Esophagus squamous epithelium (tissue), 5 donors: ENCODE results near the gene CAND2. TPM values are rescaled to one million over a fixed set of nuclear protein-coding genes. Genes with fewer than 3 reads are reported as not detected.

ENCODE experiments used
- DNase-seq: peaks from one replicate; lab custom pipeline; 2025; lab: John Stamatoyannopoulos, UW
- H3K27ac ChIP-seq, 4 donors: fragments of 200-600 bp; sonication (generic); one replicate each; pipeline ENCODE4 v1.5.1; 2016 to 2019; ENCODE audit warnings: mild to moderate bottlenecking in 1 of 4
- H3K27me3 ChIP-seq, 4 donors: fragments of 200-600 bp; sonication (generic); 1 replicate in 3 of 4; 2 replicates in 1 of 4; pipeline versions ENCODE4 v1.5.1 to v1.6.0; 2017 to 2021; ENCODE audit warnings: antibody characterized with exemption in 1 of 4
- H3K36me3 ChIP-seq, 3 donors: fragments of 200-600 bp; sonication (generic); one replicate each; pipeline ENCODE4 v1.5.1; 2016 to 2019
- H3K4me1 ChIP-seq, 3 donors: fragments of 200-600 bp; sonication (generic); one replicate each; pipeline ENCODE4 v1.5.1; 2017 to 2019
- H3K4me3 ChIP-seq, 4 donors: fragments of 200-600 bp; sonication (generic); 1 replicate in 3 of 4; 2 replicates in 1 of 4; pipeline ENCODE4 v1.5.1; 2016 to 2019; ENCODE audit warnings: mild to moderate bottlenecking in 2 of 4, moderate library complexity in 1 of 4
- H3K9me3 ChIP-seq, 3 donors: fragments of 200-600 bp; sonication (generic); one replicate each; pipeline ENCODE4 v1.5.1; 2016 to 2019
- CTCF ChIP-seq, 6 experiments: fragments of 450-650 bp in 4 of 6; fragments of 200-600 bp in 2 of 6; sonication (generic) in 2 of 6; IDR thresholded peaks; one replicate each; pipeline ENCODE4 v1.5.1; 2016 to 2019; ENCODE audit warnings: antibody characterized with exemption in 6 of 6, mild to moderate bottlenecking in 4 of 6, moderate library complexity in 4 of 6
- POLR2A ChIP-seq, 4 donors: fragments of 450-650 bp; IDR thresholded peaks; one replicate each; pipeline ENCODE4 v1.6.1; 2017; ENCODE audit warnings: antibody characterized with exemption in 4 of 4, mild to moderate bottlenecking in 4 of 4, moderate library complexity in 3 of 4
- WGBS, 2 donors: methylation state at CpG; one replicate each; pipeline ENCODE4 v1.1.5; 2018; 5-methylcytosine and 5-hydroxymethylcytosine counted together
- intact Hi-C: fragments of 100-400 bp; cut with DNase I; formaldehyde crosslinking; loops from one replicate; pipeline ENCODE4 v1.15.0; 2022
- total RNA-seq, 4 donors: library from RNA; depleted of rRNA; stranded (reverse); fragments of >200 nt; gene quantifications; one replicate each; pipeline ENCODE4 v1.1.0, GENCODE V29; 2016
- donor health status: DM: yes; HTN: yes; CAD: no.

CAND2 gene
- total RNA-seq, 4 donors from 2014 or later, result 0.61 to 1.7 (median 0.91) TPM

DNA sequence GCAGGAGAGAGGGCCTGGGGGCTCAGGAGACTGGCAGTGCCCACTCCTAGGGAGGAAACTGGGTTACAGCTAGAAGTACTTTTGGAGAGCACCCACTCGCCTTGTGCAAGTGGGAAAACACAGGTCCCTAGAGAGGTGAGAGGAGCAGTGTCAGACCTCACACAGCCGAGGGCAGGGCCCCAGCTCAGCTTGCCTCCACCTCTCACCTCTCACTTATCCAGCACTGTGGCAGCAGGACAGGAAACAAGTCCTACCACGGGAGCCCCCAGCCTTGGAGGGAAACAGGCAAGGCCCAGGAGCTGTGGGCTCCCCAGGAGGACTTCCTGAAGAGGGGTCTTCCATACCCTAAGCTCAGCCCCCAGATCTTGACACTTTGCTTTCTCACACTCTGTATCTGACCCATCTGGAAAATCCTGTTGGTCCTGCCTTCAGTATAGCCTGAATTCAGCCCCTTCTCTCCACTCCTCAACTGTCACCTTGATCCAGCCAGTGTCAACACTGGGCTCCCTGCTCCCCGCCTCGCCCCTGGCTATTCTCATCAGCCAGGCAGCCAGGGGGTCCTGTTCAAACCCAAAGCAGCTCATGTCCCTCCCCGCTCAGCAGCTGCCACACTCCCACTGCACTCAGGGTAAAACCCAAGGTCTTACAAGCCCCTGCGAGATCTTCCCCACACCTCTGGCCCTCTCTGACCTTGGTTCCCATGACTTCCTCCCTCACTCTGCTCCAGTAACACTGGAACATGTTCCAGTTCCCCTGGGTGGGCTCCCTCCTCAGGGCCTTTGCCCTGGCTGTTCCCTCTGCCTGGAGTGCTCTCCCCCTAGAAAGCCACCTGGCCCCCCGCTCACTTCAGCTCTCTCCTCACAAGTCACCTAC is 36.6 kb upstream of the CAND2 start:
- WGBS, 2 donors, result 64 to 70% methylated on average over 4 to 8 of the region's 8 CpGs
- TF ChIP-seq POLR2A (IDR thresholded peaks at IDR 0.05), result no peak
- TF ChIP-seq CTCF (IDR thresholded peaks at IDR 0.05), result no peak
- intact Hi-C loops, result no loop called here
- H3K4me1 ChIP-seq, result peaks cover 33 to 85% (median 40%) of the 10 kb centered on the region in 3 donors
- DNase-seq, result no peak
- no peaks in the 10 kb centered on the region for H3K27me3 ChIP-seq
- no peaks in the 10 kb centered on the region for H3K36me3 ChIP-seq
- no peaks in the 10 kb centered on the region for H3K9me3 ChIP-seq
- peak overlapping the region; percentile 92 to 98 (median 96) for H3K27ac ChIP-seq
- peak overlapping the region in 3 of 4 donors; percentile 51 to 55 (median 53) for H3K4me3 ChIP-seq

DNA sequence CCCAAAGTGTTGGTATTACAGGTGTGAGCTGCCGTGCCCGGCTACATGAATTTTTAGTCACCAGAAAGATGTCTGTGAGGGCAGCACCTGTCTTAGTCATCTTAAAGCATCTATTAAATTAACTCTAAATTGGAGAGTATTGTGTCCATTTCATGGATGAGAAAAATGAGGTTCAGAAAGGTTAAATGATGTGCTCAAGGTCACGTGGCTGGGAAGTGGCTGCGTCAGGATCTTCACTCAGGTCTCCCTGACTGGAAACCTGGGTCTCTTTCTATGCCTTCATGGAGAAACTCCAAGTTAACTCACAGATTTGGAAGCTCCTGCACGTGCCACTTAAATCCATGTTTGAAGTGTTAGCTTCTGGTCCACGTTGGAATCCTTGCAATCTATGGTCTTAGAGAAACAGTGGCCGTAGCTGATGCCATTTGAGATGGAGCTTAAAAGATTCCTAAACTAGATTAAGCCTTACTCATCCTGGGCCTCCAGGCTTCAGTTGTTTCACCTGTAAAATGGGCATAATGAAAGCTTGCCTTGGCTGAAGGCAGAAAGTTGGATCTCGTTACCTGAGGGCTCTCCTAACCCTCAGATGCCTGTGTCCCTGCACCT is 32.2 kb upstream of the CAND2 start:
- H3K9me3 ChIP-seq, result no peaks in the 10 kb centered on the region
- DNase-seq, result no peak
- H3K36me3 ChIP-seq, result no peaks in the 10 kb centered on the region
- intact Hi-C loops, result no loop called here
- TF ChIP-seq CTCF (IDR thresholded peaks at IDR 0.05) (no peak), POLR2A (IDR thresholded peaks at IDR 0.05) (no peak)
- no peak overlapping the region for H3K4me3 ChIP-seq
- 73 to 79% methylated on average over 6 to 8 of the region's 8 CpGs for WGBS, 2 donors
- H3K4me1 ChIP-seq, result peaks cover 19 to 42% (median 29%) of the 10 kb centered on the region in 3 donors
- peak overlapping the region in 1 of 4 donors; percentile 73 for H3K27ac ChIP-seq
- no peaks in the 10 kb centered on the region for H3K27me3 ChIP-seq

GRCh38 chr3:12766541-12766940 is 29.9 kb upstream of the CAND2 start:
- DNase-seq, result no peak
- H3K27ac ChIP-seq, result no peak overlapping the region
- intact Hi-C loops, result no loop called here
- H3K4me1 ChIP-seq, result peaks cover 5 to 19% (median 10%) of the 10 kb centered on the region in 3 donors
- H3K36me3 ChIP-seq, result no peaks in the 10 kb centered on the region
- no peak for TF ChIP-seq CTCF (IDR thresholded peaks at IDR 0.05)
- no peak for TF ChIP-seq POLR2A (IDR thresholded peaks at IDR 0.05)
- H3K9me3 ChIP-seq, result no peaks in the 10 kb centered on the region
- no peak overlapping the region for H3K4me3 ChIP-seq
- WGBS, 2 donors, result 89 to 94% methylated on average over 1 to 4 of the region's 6 CpGs
- H3K27me3 ChIP-seq, result no peaks in the 10 kb centered on the region

DNA sequence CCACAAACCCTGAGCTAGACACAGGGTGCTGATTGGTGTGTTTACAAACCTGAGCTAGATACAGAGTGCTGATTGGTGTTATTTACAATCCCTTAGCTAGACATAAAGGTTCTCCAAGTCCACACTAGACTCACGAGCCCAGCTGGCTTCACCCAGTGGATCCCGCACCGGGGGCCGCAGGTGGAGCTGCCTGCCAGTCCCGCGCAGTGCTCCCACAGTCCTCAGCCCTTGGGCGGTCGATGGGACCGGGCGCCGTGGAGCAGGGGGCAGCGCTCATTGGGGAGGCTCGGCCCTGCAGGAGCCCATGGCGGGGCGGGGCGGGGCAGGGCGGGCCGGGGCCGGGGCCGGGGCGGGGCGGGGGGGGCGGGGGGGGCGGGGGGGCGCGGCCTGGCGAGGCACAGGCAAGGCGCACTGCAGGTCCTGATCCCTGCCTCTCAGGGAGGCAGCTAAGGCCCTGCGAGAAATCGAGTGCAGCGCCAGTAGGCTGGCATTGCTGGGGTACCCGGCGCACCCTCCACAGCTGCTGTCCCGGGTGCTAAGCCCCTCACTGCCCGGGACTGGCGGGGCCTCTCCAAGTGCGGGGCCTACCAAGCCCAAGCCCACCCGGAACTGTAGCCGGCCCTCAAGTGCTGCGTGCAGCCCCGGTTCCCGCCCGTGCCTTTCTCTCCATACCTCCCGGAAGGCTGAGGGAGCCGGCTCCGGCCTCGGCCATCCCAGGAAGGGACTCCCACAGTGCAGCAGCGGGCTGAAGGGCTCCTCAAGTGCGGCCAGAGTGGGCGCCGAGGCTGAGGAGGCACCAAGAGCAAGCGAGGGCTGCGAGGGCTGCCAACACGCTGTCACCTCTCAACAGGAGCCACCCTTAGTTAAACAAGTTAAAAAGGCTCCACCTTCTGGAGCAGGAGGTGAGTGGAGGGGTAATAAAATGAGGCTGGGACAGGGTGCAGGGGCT is 27.6 kb upstream of the CAND2 start:
- peaks cover 0 to 1% (median under 1%) of the 10 kb centered on the region in 3 donors for H3K4me1 ChIP-seq
- TF ChIP-seq CTCF (IDR thresholded peaks at IDR 0.05), result no peak
- H3K27me3 ChIP-seq, result no peaks in the 10 kb centered on the region
- H3K36me3 ChIP-seq, result no peaks in the 10 kb centered on the region
- intact Hi-C loops, result no loop called here
- H3K27ac ChIP-seq, result no peak overlapping the region
- WGBS, 2 donors, result no CpG with 5 or more reads among the region's 54 CpGs
- H3K9me3 ChIP-seq, result no peaks in the 10 kb centered on the region
- H3K4me3 ChIP-seq, result no peak overlapping the region
- no peak for DNase-seq
